Adipocyte (in vitro differentiated cells): ENCODE results near the gene VPS41.

Source experiments
- DNase-seq: peaks from one replicate; pipeline ENCODE4 v3.0.0-alpha.2; 2015; ENCODE audit warnings: low read depth
- H3K27me3 ChIP-seq: replicated peaks from 2 replicates; pipeline ENCODE4 v1.7.0; 2013; ENCODE audit warnings: mild to moderate bottlenecking, low read length, moderate library complexity; ENCODE audit not compliant: control insufficient read depth, insufficient read depth
- H3K36me3 ChIP-seq: 2 replicates; pipeline ENCODE4 v1.7.0; 2013; ENCODE audit warnings: low read length, mild to moderate bottlenecking, moderate library complexity; ENCODE audit not compliant: control insufficient read depth, insufficient read depth, severe bottlenecking
- H3K4me1 ChIP-seq: 2 replicates; pipeline ENCODE4 v1.7.0; 2013; ENCODE audit warnings: mild to moderate bottlenecking, low read length, moderate library complexity; ENCODE audit not compliant: control insufficient read depth, insufficient read depth
- H3K4me3 ChIP-seq: 2 replicates; pipeline ENCODE4 v1.7.0; 2013; ENCODE audit warnings: mild to moderate bottlenecking, low read length, moderate library complexity
- H3K9ac ChIP-seq: 2 replicates; pipeline ENCODE4 v1.7.0; 2013; ENCODE audit warnings: mild to moderate bottlenecking, low read length, moderate library complexity
- H3K9me3 ChIP-seq: 2 replicates; pipeline ENCODE4 v1.7.0; 2013; ENCODE audit warnings: mild to moderate bottlenecking, low read length, moderate library complexity; ENCODE audit not compliant: control insufficient read depth

Gene VPS41

DNA sequence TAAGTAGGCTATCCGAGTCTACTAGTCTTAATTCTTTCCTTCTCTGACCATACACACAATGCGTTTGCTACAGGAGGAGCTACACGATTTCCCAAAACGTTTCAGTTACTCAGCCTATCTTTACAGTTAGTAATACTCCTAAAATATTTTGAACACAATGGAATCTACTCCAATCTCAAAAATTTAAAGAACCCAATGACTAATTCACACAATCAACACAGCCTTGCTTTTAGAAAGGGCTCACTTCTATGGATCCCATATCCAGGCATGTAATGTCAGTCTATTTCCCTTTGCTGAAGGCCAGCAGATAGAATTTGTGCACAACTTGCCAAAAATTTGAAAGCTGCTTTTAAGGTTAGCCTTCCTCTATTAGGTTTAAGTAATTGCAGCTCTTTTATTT lies 107.2 kb downstream of the VPS41 start:
- Histone ChIP-seq H3K4me1 (no peaks in the 10 kb centered on the region), H3K36me3 (no peaks in the 10 kb centered on the region), H3K9ac (no peak overlapping the region), H3K27me3 (no peaks in the 10 kb centered on the region), H3K4me3 (no peak overlapping the region), H3K9me3 (no peaks in the 10 kb centered on the region)
- DNase-seq = peak; percentile 14

GRCh38 chr7:38798552-38799267 lies 110.3 kb downstream of the VPS41 start:
- Histone ChIP-seq H3K9ac (no peak overlapping the region), H3K4me1 (no peaks in the 10 kb centered on the region), H3K36me3 (no peaks in the 10 kb centered on the region), H3K27me3 (no peaks in the 10 kb centered on the region), H3K9me3 (no peaks in the 10 kb centered on the region), H3K4me3 (no peak overlapping the region)
- no peak for DNase-seq

GRCh38 chr7:38796626-38797501 lies 112.1 kb downstream of the VPS41 start:
- H3K9ac ChIP-seq = no peak overlapping the region
- H3K9me3 ChIP-seq = no peaks in the 10 kb centered on the region
- DNase-seq = peak; percentile 85
- no peaks in the 10 kb centered on the region for H3K4me1 ChIP-seq
- H3K27me3 ChIP-seq = no peaks in the 10 kb centered on the region
- peaks cover 5% of the 10 kb centered on the region for H3K36me3 ChIP-seq
- no peak overlapping the region for H3K4me3 ChIP-seq

DNA sequence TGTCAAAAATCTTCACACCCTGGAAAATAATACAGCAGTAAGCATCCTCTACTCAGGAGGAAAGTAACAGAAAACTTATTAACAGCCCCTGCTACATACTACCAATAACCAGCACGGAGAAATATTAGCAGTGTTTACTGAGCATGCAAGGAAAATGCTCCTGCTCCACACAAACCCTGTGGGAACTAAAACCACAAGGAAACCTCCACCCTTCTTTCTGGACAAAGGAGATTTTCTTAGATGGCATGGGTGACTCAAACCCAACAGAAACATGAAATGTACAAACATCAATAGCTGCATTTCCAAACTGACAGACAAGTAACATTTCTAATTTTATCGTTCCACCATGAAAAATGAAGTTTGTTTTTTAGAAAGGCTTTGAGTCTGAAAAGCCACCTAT lies 113.4 kb downstream of the VPS41 start:
- Histone ChIP-seq H3K9me3 (no peaks in the 10 kb centered on the region), H3K36me3 (peaks cover 5% of the 10 kb centered on the region), H3K4me3 (no peak overlapping the region), H3K9ac (no peak overlapping the region), H3K27me3 (no peaks in the 10 kb centered on the region), H3K4me1 (no peaks in the 10 kb centered on the region)
- no peak for DNase-seq

DNA sequence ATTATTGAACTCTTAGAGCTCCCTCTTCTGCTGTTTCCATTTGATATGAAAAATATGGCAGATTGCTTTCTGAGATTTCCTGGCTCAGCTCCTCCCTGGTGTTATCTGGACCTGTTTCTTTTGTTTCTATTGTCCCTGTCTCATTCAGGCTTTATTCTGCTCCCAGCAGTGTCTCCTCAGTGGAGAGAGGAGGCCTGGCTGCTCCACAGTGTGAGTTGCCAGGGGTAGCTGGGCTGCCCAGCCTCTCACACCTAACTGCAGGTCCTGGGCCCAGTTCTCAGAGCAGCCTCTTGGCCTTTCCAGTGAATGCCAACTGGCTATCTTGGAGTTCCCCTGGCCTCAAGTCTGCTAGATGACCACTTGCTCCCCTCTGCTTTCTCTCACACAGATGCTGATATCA lies 127.0 kb downstream of the VPS41 start:
- DNase-seq = no peak
- no peaks in the 10 kb centered on the region for H3K36me3 ChIP-seq

DNA sequence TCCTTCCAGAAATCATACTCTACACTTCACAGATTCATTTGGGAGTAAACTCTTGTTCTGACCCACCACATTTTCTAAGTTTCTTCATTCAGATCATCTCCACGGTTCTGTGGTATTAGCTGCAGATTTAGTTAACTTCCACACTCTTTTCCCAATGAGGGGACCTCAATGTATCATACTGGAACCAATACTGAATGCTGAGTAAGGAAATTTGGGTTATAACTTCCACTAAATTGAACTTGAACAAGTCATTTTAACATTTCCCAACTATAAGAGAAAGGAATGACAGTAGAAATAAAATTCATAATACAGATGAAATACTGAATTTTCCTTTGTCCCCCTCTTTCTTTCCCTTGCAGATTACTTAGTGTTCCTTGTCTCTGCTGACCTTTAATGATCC lies 131.4 kb downstream of the VPS41 start:
- H3K9me3 ChIP-seq = no peaks in the 10 kb centered on the region
- peaks cover 21% of the 10 kb centered on the region for H3K4me1 ChIP-seq
- H3K9ac ChIP-seq = no peak overlapping the region
- peaks cover 11% of the 10 kb centered on the region for H3K36me3 ChIP-seq
- no peak for DNase-seq
- H3K27me3 ChIP-seq = no peaks in the 10 kb centered on the region
- no peak overlapping the region for H3K4me3 ChIP-seq

More for the DNA sequence above, 127.0 kb downstream of the VPS41 start:
- H3K9ac ChIP-seq = no peak overlapping the region
- peaks cover 9% of the 10 kb centered on the region for H3K4me1 ChIP-seq
- H3K9me3 ChIP-seq = no peaks in the 10 kb centered on the region
- H3K4me3 ChIP-seq = no peak overlapping the region
- no peaks in the 10 kb centered on the region for H3K27me3 ChIP-seq

- Histone ChIP-seq H3K4me1 (peaks cover 21% of the 10 kb centered on the region), H3K9me3 (no peaks in the 10 kb centered on the region), H3K27me3 (no peaks in the 10 kb centered on the region), H3K4me3 (no peak overlapping the region), H3K9ac (no peak overlapping the region), H3K36me3 (peaks cover 16% of the 10 kb centered on the region)
- no peak for DNase-seq
Measured at GRCh38 chr7:38775506-38776175, 133.3 kb downstream of the VPS41 start.

GRCh38 chr7:38773430-38773829 lies 135.6 kb downstream of the VPS41 start:
- Histone ChIP-seq H3K9me3 (no peaks in the 10 kb centered on the region), H3K9ac (no peak overlapping the region), H3K4me1 (peaks cover 19% of the 10 kb centered on the region), H3K36me3 (peaks cover 24% of the 10 kb centered on the region), H3K4me3 (no peak overlapping the region), H3K27me3 (no peaks in the 10 kb centered on the region)
- no peak for DNase-seq

GRCh38 chr7:38760226-38760625 lies 148.8 kb downstream of the VPS41 start:
- no peak overlapping the region for H3K4me3 ChIP-seq
- DNase-seq = no peak
- H3K4me1 ChIP-seq = peaks cover 11% of the 10 kb centered on the region
- no peak overlapping the region for H3K9ac ChIP-seq
- H3K27me3 ChIP-seq = no peaks in the 10 kb centered on the region
- H3K9me3 ChIP-seq = no peaks in the 10 kb centered on the region
- peaks cover 21% of the 10 kb centered on the region for H3K36me3 ChIP-seq

GRCh38 chr7:38759028-38759427 lies 150.0 kb downstream of the VPS41 start:
- DNase-seq = no peak
- H3K9me3 ChIP-seq = no peaks in the 10 kb centered on the region
- H3K4me3 ChIP-seq = no peak overlapping the region
- H3K4me1 ChIP-seq = peaks cover 11% of the 10 kb centered on the region
- H3K27me3 ChIP-seq = no peaks in the 10 kb centered on the region
- H3K9ac ChIP-seq = no peak overlapping the region
- H3K36me3 ChIP-seq = peaks cover 15% of the 10 kb centered on the region

GRCh38 chr7:38757931-38758330 lies 151.1 kb downstream of the VPS41 start:
- H3K27me3 ChIP-seq = no peaks in the 10 kb centered on the region
- no peak overlapping the region for H3K4me3 ChIP-seq
- H3K36me3 ChIP-seq = peaks cover 10% of the 10 kb centered on the region
- DNase-seq = no peak
- peaks cover 11% of the 10 kb centered on the region for H3K4me1 ChIP-seq
- no peaks in the 10 kb centered on the region for H3K9me3 ChIP-seq
- no peak overlapping the region for H3K9ac ChIP-seq
